H1 (cell line): ENCODE data around the gene HSPA1L.

ENCODE experiments used
- CHD2 ChIP-seq: IDR thresholded peaks from 2 replicates; pipeline ENCODE4 v1.6.1; 2012; ENCODE audit warnings: low read length, improper control_type of control experiment
- EZH2 ChIP-seq: fragments of 200-600 bp; sonication (generic); IDR thresholded peaks from 2 replicates; pipeline ENCODE4 v1.7.1; 2012; ENCODE audit warnings: low read depth, mild to moderate bottlenecking, moderate library complexity, low read length, inconsistent platforms; ENCODE audit not compliant: severe bottlenecking
- JUN ChIP-seq: IDR thresholded peaks from 2 replicates; pipeline ENCODE4 v1.6.1; 2011; ENCODE audit warnings: low read depth, mild to moderate bottlenecking, improper control_type of control experiment, low read length
- KDM5A ChIP-seq: fragments of 200-600 bp; IDR thresholded peaks from 2 replicates; pipeline ENCODE4 v1.7.1; 2012; ENCODE audit warnings: mild to moderate bottlenecking, low read length, inconsistent platforms, mixed read lengths
- POLR2A ChIP-seq, 2 experiments: IDR thresholded peaks; 1 replicate in 1 of 2; 2 replicates in 1 of 2; pipeline ENCODE4 v1.6.1; 2011; ENCODE audit warnings: low read depth in 2 of 2, low read length in 2 of 2, mild to moderate bottlenecking in 2 of 2; ENCODE audit errors: control extremely low read depth in 1 of 2
- POLR2AphosphoS5 ChIP-seq: IDR thresholded peaks from 2 replicates; pipeline ENCODE4 v1.6.1; 2011; ENCODE audit warnings: low read depth, low read length
- POU5F1 ChIP-seq: IDR thresholded peaks from 2 replicates; pipeline ENCODE4 v1.6.1; 2011; ENCODE audit warnings: low read depth, mild to moderate bottlenecking, low read length, moderate library complexity
- RXRA ChIP-seq: IDR thresholded peaks from 2 replicates; pipeline ENCODE4 v1.6.1; 2011; ENCODE audit warnings: low read depth, mild to moderate bottlenecking, low read length, moderate library complexity; ENCODE audit not compliant: insufficient read depth
- TF ChIP-seq, protein P1 (sequence below): IDR thresholded peaks from 2 replicates; pipeline ENCODE4 v1.6.1; 2012; ENCODE audit warnings: inconsistent platforms
- TF ChIP-seq, protein P2 (sequence below), 3 experiments: IDR thresholded peaks; 1 replicate in 2 of 3; 2 replicates in 1 of 3; pipeline versions ENCODE4 v1.5.1 to v1.6.1; 2011; ENCODE audit warnings: low read length in 3 of 3, mild to moderate bottlenecking in 3 of 3, inconsistent platforms in 2 of 3, low read depth in 1 of 3, moderate library complexity in 1 of 3; ENCODE audit not compliant: insufficient read depth in 1 of 3; ENCODE audit errors: control extremely low read depth in 1 of 3
- TF ChIP-seq, protein P3 (sequence below): IDR thresholded peaks from 2 replicates; pipeline ENCODE4 v1.6.1; 2011; ENCODE audit warnings: low read length, improper control_type of control experiment

GRCh38 chr6:31792761-31793171 is 22.3 kb downstream of the HSPA1L start:
- TF ChIP-seq, protein P1, sequence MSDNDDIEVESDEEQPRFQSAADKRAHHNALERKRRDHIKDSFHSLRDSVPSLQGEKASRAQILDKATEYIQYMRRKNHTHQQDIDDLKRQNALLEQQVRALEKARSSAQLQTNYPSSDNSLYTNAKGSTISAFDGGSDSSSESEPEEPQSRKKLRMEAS, result no peak
- TF ChIP-seq KDM5A (no peak), POU5F1 (no peak), EZH2 (no peak), RXRA (no peak), POLR2AphosphoS5 (no peak), JUN (no peak), POLR2A (IDR thresholded peaks at IDR 0.05; ENCODE audit: control extremely low read depth in 1 of 2, low read depth in 2 of 2, low read length in 2 of 2) (no peak), CHD2 (no peak)
- TF ChIP-seq, protein P2, sequence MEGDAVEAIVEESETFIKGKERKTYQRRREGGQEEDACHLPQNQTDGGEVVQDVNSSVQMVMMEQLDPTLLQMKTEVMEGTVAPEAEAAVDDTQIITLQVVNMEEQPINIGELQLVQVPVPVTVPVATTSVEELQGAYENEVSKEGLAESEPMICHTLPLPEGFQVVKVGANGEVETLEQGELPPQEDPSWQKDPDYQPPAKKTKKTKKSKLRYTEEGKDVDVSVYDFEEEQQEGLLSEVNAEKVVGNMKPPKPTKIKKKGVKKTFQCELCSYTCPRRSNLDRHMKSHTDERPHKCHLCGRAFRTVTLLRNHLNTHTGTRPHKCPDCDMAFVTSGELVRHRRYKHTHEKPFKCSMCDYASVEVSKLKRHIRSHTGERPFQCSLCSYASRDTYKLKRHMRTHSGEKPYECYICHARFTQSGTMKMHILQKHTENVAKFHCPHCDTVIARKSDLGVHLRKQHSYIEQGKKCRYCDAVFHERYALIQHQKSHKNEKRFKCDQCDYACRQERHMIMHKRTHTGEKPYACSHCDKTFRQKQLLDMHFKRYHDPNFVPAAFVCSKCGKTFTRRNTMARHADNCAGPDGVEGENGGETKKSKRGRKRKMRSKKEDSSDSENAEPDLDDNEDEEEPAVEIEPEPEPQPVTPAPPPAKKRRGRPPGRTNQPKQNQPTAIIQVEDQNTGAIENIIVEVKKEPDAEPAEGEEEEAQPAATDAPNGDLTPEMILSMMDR (IDR thresholded peaks at IDR 0.05; ENCODE audit: control extremely low read depth in 1 of 3, insufficient read depth in 1 of 3, low read depth in 1 of 3, low read length in 3 of 3), result no peak
- TF ChIP-seq, protein P3, sequence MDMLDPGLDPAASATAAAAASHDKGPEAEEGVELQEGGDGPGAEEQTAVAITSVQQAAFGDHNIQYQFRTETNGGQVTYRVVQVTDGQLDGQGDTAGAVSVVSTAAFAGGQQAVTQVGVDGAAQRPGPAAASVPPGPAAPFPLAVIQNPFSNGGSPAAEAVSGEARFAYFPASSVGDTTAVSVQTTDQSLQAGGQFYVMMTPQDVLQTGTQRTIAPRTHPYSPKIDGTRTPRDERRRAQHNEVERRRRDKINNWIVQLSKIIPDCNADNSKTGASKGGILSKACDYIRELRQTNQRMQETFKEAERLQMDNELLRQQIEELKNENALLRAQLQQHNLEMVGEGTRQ, result no peak
